Omental fat pad (tissue), 4 donors: ENCODE data around the gene RNU6-9. TPM values are rescaled to one million over a fixed set of nuclear protein-coding genes. Genes with fewer than 3 reads are reported as not detected.
"Not testable (repeated sequence)": the region's sequence is repeated elsewhere in the genome, so short reads cannot be mapped to it uniquely, and the experiment has no call there.

ENCODE experiments used
- ATAC-seq: fragments of 150-250 bp; one replicate; pipeline ENCODE4 v1.9.1; 2016; ENCODE audit warnings: mild to moderate bottlenecking, moderate library complexity; ENCODE audit not compliant: low FRiP score
- DNase-seq: peaks from one replicate; pipeline ENCODE4 v3.0.0-alpha.2; 2019; ENCODE audit warnings: low spot score
- total RNA-seq, 4 donors: library from RNA; depleted of rRNA; stranded (reverse); fragments of >200 nt; gene quantifications; one replicate each; pipeline ENCODE4 v1.1.0, GENCODE V29; 2016
- TF ChIP-seq, protein P1 (sequence below), 3 donors: fragments of 450-650 bp; IDR thresholded peaks; one replicate each; pipeline ENCODE4 v1.5.1; 2016 to 2017; ENCODE audit warnings: antibody characterized with exemption in 3 of 3, mild to moderate bottlenecking in 3 of 3, moderate library complexity in 2 of 3

Gene RNU6-9
- total RNA-seq, 4 donors from 2014 or later: not detected

DNA sequence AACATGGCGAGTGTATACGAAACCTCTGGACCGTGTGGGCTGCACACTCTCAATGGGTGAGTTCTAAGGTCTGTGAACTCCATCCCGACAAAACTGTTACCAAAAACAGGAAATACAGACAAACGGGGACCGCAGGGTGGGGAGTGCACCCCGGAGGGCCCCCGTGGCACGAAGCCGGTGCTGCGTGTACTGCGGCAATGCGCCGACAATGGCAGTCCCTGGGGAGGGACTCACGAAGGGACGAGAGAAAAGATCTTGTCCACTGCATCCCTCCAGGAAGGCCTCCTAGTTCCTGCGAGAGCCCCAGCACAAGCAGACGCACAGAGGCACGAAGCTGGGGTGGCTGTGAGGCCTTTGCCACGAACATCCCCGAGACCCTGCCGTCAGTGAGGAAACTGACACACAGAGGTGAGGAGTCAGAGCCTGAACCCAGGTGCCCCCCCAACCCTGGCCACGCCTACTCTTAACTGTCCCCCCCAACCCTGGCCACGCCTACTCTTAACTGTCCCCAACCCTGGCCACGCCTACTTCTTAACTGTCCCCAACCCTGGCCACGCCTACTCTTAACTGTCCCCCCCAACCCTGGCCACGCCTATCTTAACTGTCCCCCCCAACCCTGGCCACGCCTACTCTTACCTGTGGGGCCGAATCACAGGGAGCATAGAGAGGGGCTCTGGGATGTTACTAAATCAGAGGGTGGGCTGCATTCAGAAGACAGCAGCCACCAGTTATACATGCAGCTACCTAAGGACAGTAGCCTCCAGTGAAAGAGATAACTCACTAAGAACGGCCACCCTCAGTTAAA is 4.5 kb upstream of the RNU6-9 start:
- DNase-seq: no peak
- TF ChIP-seq, protein P1, sequence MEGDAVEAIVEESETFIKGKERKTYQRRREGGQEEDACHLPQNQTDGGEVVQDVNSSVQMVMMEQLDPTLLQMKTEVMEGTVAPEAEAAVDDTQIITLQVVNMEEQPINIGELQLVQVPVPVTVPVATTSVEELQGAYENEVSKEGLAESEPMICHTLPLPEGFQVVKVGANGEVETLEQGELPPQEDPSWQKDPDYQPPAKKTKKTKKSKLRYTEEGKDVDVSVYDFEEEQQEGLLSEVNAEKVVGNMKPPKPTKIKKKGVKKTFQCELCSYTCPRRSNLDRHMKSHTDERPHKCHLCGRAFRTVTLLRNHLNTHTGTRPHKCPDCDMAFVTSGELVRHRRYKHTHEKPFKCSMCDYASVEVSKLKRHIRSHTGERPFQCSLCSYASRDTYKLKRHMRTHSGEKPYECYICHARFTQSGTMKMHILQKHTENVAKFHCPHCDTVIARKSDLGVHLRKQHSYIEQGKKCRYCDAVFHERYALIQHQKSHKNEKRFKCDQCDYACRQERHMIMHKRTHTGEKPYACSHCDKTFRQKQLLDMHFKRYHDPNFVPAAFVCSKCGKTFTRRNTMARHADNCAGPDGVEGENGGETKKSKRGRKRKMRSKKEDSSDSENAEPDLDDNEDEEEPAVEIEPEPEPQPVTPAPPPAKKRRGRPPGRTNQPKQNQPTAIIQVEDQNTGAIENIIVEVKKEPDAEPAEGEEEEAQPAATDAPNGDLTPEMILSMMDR (IDR thresholded peaks at IDR 0.05): no peak
- ATAC-seq: no peak

DNA sequence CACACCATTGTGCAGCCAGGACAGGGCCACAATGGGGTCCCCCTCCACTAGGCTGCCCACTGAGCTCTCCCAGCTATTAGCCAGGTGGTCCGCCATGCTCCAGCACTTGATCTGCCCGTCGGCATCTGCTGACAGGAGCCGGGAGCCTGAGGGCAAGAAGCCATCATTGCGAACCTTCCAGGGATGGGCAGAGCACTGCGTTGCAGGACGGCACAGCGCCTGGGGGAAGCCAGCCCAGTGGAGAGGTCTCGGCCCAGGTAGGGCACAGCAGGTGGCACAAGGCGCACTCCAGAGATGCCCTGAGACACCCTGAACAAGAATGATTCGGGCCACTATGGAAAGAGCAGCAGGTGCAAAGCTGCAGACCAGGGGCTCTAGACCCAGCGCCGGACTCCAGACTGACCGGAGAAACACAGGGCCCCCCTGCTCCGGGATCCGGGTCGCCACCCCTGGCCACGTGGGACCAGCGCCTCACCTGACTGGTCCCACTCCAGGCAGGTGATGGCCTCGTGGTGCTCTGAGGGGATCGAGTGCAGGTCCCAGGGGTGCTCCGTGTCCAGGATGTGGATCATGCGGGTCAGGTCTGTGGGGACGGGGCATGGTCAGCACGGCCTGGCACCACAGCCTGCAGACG is 3.5 kb upstream of the RNU6-9 start:
- DNase-seq: no peak
- ATAC-seq: no peak
- TF ChIP-seq, protein P1 (IDR thresholded peaks at IDR 0.05): no peak

DNA sequence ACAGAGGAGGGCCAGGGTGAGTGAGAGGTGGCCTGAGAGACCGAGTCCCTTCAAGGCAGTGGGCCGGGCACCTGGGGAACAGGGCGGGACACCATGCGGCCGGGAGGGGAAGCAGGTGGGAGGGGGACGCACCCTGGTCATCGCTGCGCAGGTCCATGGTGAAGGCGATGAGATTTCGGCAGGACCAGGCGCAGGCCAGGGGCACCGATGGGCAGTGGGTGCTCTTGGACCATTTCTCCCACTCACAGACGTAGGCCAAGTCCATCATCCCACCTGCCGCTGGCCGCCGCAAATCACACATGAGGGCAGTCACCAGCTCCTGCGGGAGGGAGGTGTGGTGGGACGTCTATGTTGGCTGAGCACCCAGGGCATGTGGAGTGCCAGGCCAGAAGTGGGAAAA is 2.5 kb upstream of the RNU6-9 start:
- ATAC-seq (no peak), DNase-seq (no peak)
- TF ChIP-seq, protein P1 (IDR thresholded peaks at IDR 0.05): no peak

DNA sequence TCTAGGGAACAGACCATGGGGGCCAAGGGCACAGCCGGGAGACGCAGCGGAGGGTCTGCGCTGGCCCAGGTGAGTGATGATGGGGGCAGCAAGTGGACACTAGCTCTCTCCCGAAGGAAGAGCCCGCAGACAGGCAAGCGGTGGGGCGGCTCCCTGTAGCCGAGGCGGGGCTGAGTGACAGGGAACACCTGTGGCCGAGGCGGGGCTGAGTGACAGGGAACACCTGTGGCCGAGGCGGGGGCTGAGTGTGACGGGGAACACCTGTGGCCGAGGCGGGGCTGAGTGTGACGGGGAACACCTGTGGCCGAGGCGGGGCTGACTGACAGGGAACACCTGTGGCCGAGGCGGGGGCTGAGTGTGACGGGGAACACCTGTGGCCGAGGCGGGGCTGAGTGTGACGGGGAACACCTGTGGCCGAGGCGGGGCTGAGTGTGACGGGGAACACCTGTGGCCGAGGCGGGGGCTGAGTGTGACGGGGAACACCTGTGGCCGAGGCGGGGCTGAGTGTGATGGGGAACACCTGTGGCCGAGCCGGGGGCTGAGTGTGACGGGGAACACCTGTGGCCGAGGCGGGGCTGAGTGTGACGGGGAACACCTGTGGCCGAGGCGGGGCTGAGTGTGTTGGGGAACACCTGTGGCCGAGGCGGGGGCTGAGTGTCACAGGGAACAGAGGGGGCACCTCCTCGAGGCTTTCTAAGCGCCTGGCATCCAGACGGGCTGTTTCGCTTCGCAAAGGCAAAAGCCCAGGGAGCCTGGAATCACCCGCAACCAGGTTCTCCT is 1.7 kb upstream of the RNU6-9 start:
- DNase-seq, ATAC-seq: not testable (repeated sequence)

- TF ChIP-seq, protein P1 (IDR thresholded peaks at IDR 0.05): no peak
- ATAC-seq (no peak), DNase-seq (no peak)
Measured at GRCh38 chr19:892243-892893, 916 bp upstream of the RNU6-9 start.

- TF ChIP-seq, protein P1 (IDR thresholded peaks at IDR 0.05): no peak
- DNase-seq: no peak
- no peak for ATAC-seq
Measured at GRCh38 chr19:896434-896833, 3.1 kb downstream of the RNU6-9 start.

DNA sequence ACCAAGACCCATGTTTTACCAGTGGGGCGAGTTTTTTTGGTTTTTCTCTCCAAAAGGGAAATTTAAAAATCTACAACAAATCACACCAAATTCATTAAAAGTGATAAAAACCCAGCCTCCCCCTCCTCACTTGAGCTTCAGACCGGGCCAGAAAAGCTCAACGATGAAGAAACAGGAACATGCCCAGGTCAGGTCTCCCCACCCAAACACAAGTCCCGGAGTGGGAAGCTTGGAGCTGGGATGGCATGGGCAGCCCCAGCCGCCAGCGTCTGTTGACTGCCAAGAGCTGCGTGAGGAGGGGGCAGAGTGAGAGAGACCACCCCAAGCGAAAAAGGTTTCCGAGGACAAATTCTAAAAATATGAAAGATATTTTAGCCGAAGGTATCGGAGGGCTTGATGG is 3.7 kb downstream of the RNU6-9 start:
- ATAC-seq (no peak), DNase-seq (no peak)
- TF ChIP-seq, protein P1 (IDR thresholded peaks at IDR 0.05): no peak
